ENCODE data around the gene TBC1D22A. TPM values are rescaled to one million over a fixed set of nuclear protein-coding genes. Genes with fewer than 3 reads are reported as not detected.
A peak's percentile ranks its signal among the peaks of the same experiment; 100 is the strongest.

Gene TBC1D22A
- total and polyA plus RNA-seq, 9 of the 15 experiments (the other 6 are each of a cell fraction or from before 2014, with no cell fraction given): 0.20 to 11.5 (median 5.2) TPM

DNA sequence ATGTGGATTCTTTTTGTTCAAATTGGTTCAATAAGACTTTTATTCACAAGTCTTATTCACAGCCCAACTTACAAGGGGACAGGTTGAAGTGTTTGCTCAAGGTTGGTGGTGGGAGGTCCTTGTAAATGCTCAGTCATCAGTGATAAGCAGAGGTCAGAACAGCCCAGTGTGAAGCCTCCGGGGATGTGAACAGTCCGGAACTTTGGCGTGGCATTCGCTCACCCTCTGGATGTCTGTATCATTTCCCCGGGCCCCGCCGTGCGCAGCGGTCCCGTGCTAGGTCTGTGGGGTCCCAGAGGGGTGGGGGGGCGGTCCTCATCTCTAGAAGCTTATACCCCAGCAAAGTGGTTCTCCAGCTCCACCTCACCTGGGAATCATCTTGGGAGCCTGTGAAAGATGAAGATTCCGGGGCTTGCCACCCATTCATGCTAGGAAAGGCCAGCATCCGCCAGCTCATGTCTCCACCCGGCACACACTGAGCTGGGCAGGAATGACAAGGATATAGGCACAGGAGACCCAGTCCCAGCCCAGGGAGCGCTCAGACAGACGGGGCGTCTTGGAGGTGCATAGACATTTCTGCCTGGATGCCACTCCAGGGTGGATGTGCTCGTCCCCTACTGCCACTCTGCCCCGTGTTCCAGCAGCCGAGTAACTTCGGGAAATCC is 327.5 kb downstream of the TBC1D22A start (continued):
- TF ChIP-seq, protein P1, sequence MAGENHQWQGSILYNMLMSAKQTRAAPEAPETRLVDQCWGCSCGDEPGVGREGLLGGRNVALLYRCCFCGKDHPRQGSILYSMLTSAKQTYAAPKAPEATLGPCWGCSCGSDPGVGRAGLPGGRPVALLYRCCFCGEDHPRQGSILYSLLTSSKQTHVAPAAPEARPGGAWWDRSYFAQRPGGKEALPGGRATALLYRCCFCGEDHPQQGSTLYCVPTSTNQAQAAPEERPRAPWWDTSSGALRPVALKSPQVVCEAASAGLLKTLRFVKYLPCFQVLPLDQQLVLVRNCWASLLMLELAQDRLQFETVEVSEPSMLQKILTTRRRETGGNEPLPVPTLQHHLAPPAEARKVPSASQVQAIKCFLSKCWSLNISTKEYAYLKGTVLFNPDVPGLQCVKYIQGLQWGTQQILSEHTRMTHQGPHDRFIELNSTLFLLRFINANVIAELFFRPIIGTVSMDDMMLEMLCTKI (IDR thresholded peaks at IDR 0.05; ENCODE audit: partially characterized antibody): no peak
- TF ChIP-seq RHOXF2B (CRISPR knock-in tag; conservative IDR thresholded peaks at IDR 0.05): no peak
- TF ChIP-seq NFE2 (IDR thresholded peaks at IDR 0.05; ENCODE audit: low read depth): peak; percentile 81
- no peak for TF ChIP-seq CBFA2T3 (IDR thresholded peaks at IDR 0.05)
- TF ChIP-seq NR4A1 (CRISPR knock-in tag; IDR thresholded peaks at IDR 0.05): no peak
- no peak for TF ChIP-seq NR4A1 (tag; IDR thresholded peaks at IDR 0.05)
- TF ChIP-seq RBM25 (IDR thresholded peaks at IDR 0.05; ENCODE audit: low read depth, low read length, severe bottlenecking): no peak
- peak; percentile 61; the same call in 1 of the 2 replicates for TF ChIP-seq ZNF316 (IDR thresholded peaks at IDR 0.05)

DNA sequence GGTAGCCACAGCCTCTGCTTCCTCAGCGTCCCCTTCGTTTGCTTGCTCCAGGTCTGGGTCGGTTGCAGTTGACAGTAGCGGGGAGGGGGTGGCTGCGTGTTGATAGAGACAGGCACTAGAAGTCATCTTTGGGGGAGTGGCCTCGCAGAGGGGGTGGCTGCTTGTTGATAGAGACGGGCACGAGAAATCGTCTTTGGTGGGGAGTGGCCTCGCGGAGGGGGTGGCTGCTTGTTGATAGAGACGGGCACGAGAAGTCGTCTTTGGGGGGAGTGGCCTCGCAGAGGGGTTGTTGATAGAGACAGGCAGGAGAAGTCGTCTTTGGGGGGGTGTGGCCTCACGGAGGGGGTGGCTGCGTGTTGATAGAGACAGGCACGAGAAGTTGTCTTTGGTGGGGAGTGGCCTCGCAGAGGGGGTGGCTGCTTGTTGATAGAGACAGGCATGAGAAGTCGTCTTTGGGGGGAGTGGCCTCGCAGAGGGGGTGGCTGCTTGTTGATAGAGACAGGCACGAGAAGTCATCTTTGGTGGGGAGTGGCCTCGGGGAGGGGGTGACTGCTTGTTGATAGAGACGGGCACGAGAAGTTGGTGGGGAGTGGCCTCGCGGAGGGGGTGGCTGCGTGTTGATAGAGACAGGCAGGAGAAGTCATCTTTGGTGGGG is 328.3 kb downstream of the TBC1D22A start:
- H3K27ac ChIP-seq (ENCODE audit: extremely low read depth, low read depth, low read length): peak overlapping the region; percentile 67; the same call in 2 of the 3 replicates
- peak overlapping the region; percentile 29 for H3K4me3 ChIP-seq
- BruUV-seq (replicated peaks): no TSS peak
- FAIRE-seq (no peak), ATAC-seq (peak; percentile 36), DNase-seq (ENCODE audit: extremely low read depth in 1 of 4, low spot score in 3 of 4) (peak; percentile 55 to 86 (median 58))
- intact Hi-C loops (cut with micrococcal nuclease): no loop called here
- under 1% methylated on average over 16 of the region's 29 CpGs for WGBS (ENCODE audit: insufficient coverage, low coverage, missing lambda C conversion rate)
- H3K4me2 ChIP-seq (ENCODE audit: insufficient read depth, low read length): peak overlapping the region; percentile 67
- H3K9me3 ChIP-seq (replicated peaks; ENCODE audit: control insufficient read depth, insufficient read depth, low read depth, low read length): no peaks in the 10 kb centered on the region
- H3K36me3 ChIP-seq (ENCODE audit: control insufficient read depth, insufficient read depth, low read length): no peaks in the 10 kb centered on the region
- H3K9me1 ChIP-seq (ENCODE audit: control insufficient read depth, insufficient read depth, low read length): peaks cover 4% of the 10 kb centered on the region
- H3K4me1 ChIP-seq (replicated peaks in 1 of 2; ENCODE audit: control insufficient read depth in 2 of 2, insufficient read depth in 2 of 2, low read length in 2 of 2): peaks cover 32 to 35% of the 10 kb centered on the region in 2 experiments; a peak in 4 of 5 replicates
- in situ Hi-C loops (cut with MboI): no loop called here
- ChIA-PET POLR2A (no interaction called here), CTCF (ENCODE audit: low intra/inter-chr PET ratio) (no interaction called here)
- H2AFZ ChIP-seq (ENCODE audit: low read depth, low read length): peak overlapping the region; percentile 1; the same call in 1 of the 2 replicates
- H3K27me3 ChIP-seq (ENCODE audit: control insufficient read depth in 2 of 2, insufficient read depth in 2 of 2, low read length in 2 of 2): no peaks in the 10 kb centered on the region
- no peaks in the 10 kb centered on the region; the same call in 2 of the 3 replicates for H3K79me2 ChIP-seq (ENCODE audit: control insufficient read depth, insufficient read depth, low read length)
- peak overlapping the region in 1 of 2 experiments; percentile 37; a peak in 2 of 4 replicates for H3K9ac ChIP-seq (ENCODE audit: insufficient read depth in 1 of 2, low read depth in 2 of 2, low read length in 2 of 2)
- no peaks in the 10 kb centered on the region for H4K20me1 ChIP-seq (replicated peaks; ENCODE audit: control insufficient read depth, insufficient read depth, low read length)
- TF ChIP-seq TOE1 (IDR thresholded peaks at IDR 0.05; ENCODE audit: borderline replicate concordance) (no peak), TOE1 (CRISPR knock-in tag; IDR thresholded peaks at IDR 0.05; ENCODE audit: borderline replicate concordance, low read depth) (no peak), MTA2 (IDR thresholded peaks at IDR 0.05; ENCODE audit: low read depth) (no peak), NRF1 (conservative IDR thresholded peaks at IDR 0.05 in 1 of 2, IDR thresholded peaks at IDR 0.05 in 1 of 2) (no peak), MBD2 (IDR thresholded peaks at IDR 0.05; ENCODE audit: borderline replicate concordance, low read depth) (0 out of 2 replicates have a peak, but pooled peaks have one; percentile 10), CBX2 (IDR thresholded peaks at IDR 0.05; ENCODE audit: insufficient read depth, low read length, poor library complexity, severe bottlenecking) (no peak), FOXJ2 (tag; IDR thresholded peaks at IDR 0.05) (peak; percentile 94)
- TF ChIP-seq, protein P2, sequence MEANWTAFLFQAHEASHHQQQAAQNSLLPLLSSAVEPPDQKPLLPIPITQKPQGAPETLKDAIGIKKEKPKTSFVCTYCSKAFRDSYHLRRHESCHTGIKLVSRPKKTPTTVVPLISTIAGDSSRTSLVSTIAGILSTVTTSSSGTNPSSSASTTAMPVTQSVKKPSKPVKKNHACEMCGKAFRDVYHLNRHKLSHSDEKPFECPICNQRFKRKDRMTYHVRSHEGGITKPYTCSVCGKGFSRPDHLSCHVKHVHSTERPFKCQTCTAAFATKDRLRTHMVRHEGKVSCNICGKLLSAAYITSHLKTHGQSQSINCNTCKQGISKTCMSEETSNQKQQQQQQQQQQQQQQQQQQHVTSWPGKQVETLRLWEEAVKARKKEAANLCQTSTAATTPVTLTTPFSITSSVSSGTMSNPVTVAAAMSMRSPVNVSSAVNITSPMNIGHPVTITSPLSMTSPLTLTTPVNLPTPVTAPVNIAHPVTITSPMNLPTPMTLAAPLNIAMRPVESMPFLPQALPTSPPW (CRISPR knock-in tag; IDR thresholded peaks at IDR 0.05): peak; percentile 73

Data from K562 (cell line).